Kidney epithelial cell (primary cell): ENCODE measurements around the gene RPS24. TPM values are rescaled to one million over a fixed set of nuclear protein-coding genes. Genes with fewer than 3 reads are reported as not detected.

ENCODE experiments used
- DNase-seq: peaks from one replicate; pipeline ENCODE4 v3.0.0-alpha.2; 2010; ENCODE audit warnings: low read depth
- H3K27me3 ChIP-seq: 2 replicates; pipeline ENCODE4 v1.6.0; 2011; ENCODE audit warnings: low read length; ENCODE audit not compliant: control insufficient read depth, insufficient read depth
- H3K36me3 ChIP-seq: 2 replicates; pipeline ENCODE4 v1.5.1; 2011; ENCODE audit warnings: low read length; ENCODE audit not compliant: control insufficient read depth, insufficient read depth
- H3K4me3 ChIP-seq: 2 replicates; pipeline ENCODE4 v1.5.1; 2011; ENCODE audit warnings: low read depth, mild to moderate bottlenecking, control low read depth, low read length
- CTCF ChIP-seq: IDR thresholded peaks from 2 replicates; pipeline ENCODE4 v1.5.1; 2011; ENCODE audit warnings: mild to moderate bottlenecking, moderate library complexity, low read length, control low read depth, inconsistent platforms; ENCODE audit not compliant: insufficient read depth, poor library complexity, severe bottlenecking
- total RNA-seq: library from RNA; depleted of rRNA; stranded (reverse); fragments of >200 nt; gene quantifications from 2 replicates; pipeline ENCODE4 v1.2.3, GENCODE V29; 2015

Gene RPS24
- total RNA-seq, 1 donor from 2014 or later: 2,689 TPM

DNA sequence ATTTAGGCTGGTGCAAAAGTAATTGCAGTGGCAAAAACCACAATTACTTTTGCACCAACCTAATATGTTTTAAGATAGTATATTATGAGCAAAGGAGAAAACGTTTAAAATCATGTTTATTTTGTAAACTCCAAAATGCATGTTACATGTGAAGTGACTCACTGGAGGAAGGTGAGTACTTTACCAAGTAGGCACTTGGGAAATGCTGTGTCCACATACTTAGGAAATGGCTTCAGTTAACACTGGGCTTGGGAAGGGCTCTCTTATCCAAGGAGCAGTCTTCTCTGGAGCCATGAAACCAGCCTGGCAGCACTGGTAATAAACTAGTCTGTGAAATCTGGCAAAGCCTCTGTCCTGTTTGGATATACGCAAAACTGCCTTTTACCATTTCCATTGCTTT lies 4.4 kb downstream of the RPS24 start:
- H3K4me3 ChIP-seq: no peak overlapping the region
- H3K27me3 ChIP-seq: no peaks in the 10 kb centered on the region
- H3K36me3 ChIP-seq: peaks cover 5% of the 10 kb centered on the region
- TF ChIP-seq CTCF: no peak
- no peak for DNase-seq

DNA sequence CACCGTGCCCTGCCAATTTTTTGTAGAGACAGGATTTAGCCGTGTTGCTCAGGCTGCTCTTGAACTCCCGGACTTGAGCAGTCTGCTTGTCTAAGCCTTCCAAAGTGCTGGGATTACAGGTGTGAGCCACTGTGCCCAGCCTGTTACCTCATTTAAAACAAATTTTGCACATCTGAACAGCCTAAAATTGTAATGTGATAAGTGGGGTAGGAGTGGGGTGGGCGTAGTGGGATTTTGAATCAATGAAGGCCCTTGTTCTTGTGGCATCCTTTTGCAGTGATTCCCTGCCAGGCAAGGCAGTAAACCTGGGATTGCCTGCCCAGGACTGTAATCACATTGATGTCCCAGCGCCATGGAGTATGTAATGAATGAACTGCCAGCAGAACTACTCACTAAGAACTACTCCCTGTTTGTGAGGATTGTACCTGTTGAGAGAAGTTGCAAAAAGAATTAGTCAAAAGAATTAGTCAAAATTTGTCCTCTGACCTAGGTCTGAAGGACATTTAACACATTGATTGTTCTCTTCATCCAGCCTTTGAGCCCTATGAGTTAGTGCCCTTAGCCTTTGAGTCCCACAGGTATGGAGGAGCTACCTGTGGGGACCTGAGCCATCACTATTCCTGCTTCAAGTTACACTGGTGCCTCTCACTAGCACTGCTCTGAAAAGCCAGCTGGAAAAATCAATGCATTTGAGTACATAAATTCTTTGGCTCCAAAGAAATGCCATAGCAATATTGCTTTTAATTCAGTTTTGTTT lies 5.3 kb downstream of the RPS24 start:
- peaks cover 5% of the 10 kb centered on the region for H3K36me3 ChIP-seq

DNA sequence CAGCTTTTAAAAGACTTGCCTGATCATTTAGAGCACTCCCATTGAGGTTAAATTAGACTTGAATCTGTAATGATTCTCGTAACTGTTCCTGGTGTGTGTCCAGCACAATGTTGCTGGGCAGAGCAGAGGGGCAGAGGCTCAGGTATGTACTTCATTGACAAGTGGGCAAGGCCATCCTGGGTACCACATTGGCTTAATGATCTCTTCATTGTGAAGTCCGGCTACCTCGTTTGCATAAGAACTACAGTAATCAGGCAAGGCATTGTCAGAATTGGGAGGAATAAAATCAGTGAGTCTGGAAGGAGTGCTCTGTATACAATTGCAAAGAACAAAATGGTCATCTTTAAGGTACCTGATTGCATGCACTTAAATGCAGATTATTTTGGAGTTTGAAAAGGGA lies 6.1 kb downstream of the RPS24 start:
- no peak for DNase-seq
- Histone ChIP-seq H3K36me3 (peaks cover 5% of the 10 kb centered on the region), H3K4me3 (no peak overlapping the region), H3K27me3 (no peaks in the 10 kb centered on the region)
- TF ChIP-seq CTCF: no peak

More for the DNA sequence above, 5.3 kb downstream of the RPS24 start:
- no peak for TF ChIP-seq CTCF
- no peak for DNase-seq
- Histone ChIP-seq H3K27me3 (no peaks in the 10 kb centered on the region), H3K4me3 (no peak overlapping the region)

- TF ChIP-seq CTCF: no peak
- DNase-seq: no peak
- Histone ChIP-seq H3K36me3 (peaks cover 4% of the 10 kb centered on the region), H3K27me3 (no peaks in the 10 kb centered on the region), H3K4me3 (no peak overlapping the region)
Observed at GRCh38 chr10:78041170-78042057, 7.8 kb downstream of the RPS24 start.

DNA sequence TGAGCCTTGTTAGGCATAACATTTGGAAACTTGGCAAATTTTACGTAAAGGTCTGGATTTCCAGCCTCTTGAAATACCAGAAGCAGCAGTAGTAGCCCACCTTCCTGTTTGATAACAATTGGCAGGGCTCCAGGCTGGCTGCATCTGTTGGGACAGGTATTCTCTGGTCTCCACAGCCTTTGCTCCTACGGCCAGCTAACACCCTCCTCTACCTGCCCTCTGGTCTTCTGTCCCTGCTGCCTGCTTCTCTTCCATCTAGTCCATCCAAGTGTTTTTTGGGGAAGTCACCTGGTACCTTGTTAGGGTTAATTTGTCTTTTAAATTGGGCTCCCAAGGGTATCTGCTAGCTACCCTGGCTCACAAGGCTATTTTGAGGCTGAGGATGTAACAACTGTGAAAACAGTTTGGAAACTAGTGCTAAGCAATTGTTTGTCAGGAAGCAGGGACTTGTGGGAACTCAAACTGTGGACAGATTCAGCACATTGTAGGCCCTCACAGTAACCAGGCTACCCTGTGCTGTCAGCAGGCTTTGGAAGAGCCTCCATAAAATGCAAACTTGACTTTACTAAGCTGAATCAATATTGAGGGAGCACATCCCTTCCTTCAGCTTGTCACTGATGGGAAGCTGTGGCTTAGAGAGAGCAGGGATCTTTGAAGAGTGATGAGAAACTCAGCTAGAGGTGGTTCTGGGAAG lies 8.5 kb downstream of the RPS24 start:
- Histone ChIP-seq H3K27me3 (no peaks in the 10 kb centered on the region), H3K4me3 (no peak overlapping the region), H3K36me3 (peaks cover 4% of the 10 kb centered on the region)
- no peak for DNase-seq
- no peak for TF ChIP-seq CTCF
